Measurements from ENCODE around the gene AGPAT4. TPM values are rescaled to one million over a fixed set of nuclear protein-coding genes. Genes with fewer than 3 reads are reported as not detected.

The AGPAT4 gene
- total and polyA plus RNA-seq, 2 of the 4 experiments (the other 2 are of a cell fraction) = 3.6 to 3.8 TPM

GRCh38 chr6:161268531-161269210 lies 5.2 kb downstream of the AGPAT4 start:
- Histone ChIP-seq H3K27ac (ENCODE audit: insufficient read depth, low read length) (no peak overlapping the region), H3K9me1 (ENCODE audit: insufficient read depth, low read length) (peaks cover 4% of the 10 kb centered on the region), H3K14ac (replicated peaks; ENCODE audit: low read depth, low read length) (no peak overlapping the region), H3K4me2 (ENCODE audit: low read depth, low read length) (no peak overlapping the region), H3K4ac (ENCODE audit: low read depth, low read length) (no peak overlapping the region), H3K79me1 (ENCODE audit: low read depth in 1 of 2, low read length in 2 of 2) (peaks cover 3 to 30% of the 10 kb centered on the region in 2 experiments; a peak in 2 of 4 replicates), H4K91ac (ENCODE audit: insufficient read depth, low read depth, low read length) (no peak overlapping the region), H3K9ac (ENCODE audit: low read depth, low read length) (no peak overlapping the region), H4K20me1 (ENCODE audit: insufficient read depth, low read length) (no peaks in the 10 kb centered on the region), H3K27me3 (ENCODE audit: control insufficient read depth, insufficient read depth, low read length) (no peaks in the 10 kb centered on the region), H2AK9ac (replicated peaks; ENCODE audit: low read depth, low read length, poor library complexity) (no peak overlapping the region), H2AK5ac (ENCODE audit: low read depth, low read length) (no peak overlapping the region), H3K36me3 (ENCODE audit: control insufficient read depth, insufficient read depth, low read length) (peaks cover 4% of the 10 kb centered on the region; the same call in 1 of the 2 replicates), H2BK20ac (ENCODE audit: low read depth, low read length) (no peak overlapping the region), H3K56ac (ENCODE audit: extremely low read depth, insufficient read depth, low read length) (no peak overlapping the region), H3K4me1 (ENCODE audit: control insufficient read depth, insufficient read depth, low read length) (peaks cover 1% of the 10 kb centered on the region), H2BK5ac (ENCODE audit: low read depth, low read length, poor library complexity, severe bottlenecking) (no peak overlapping the region), H3K9me3 (ENCODE audit: control insufficient read depth, insufficient read depth, low read length) (no peaks in the 10 kb centered on the region), H2AFZ (replicated peaks; ENCODE audit: low read length, poor library complexity) (no peak overlapping the region), H3K4me3 (ENCODE audit: insufficient read depth, low read depth, low read length) (no peak overlapping the region), H4K8ac (ENCODE audit: low read depth in 2 of 2, low read length in 2 of 2) (no peak overlapping the region), H2BK120ac (ENCODE audit: low read depth, low read length) (no peak overlapping the region), H2BK15ac (ENCODE audit: low read depth, low read length) (no peak overlapping the region), H4K5ac (ENCODE audit: low read depth, low read length) (no peak overlapping the region), H3K23ac (ENCODE audit: low read depth, low read length) (no peak overlapping the region), H3K18ac (ENCODE audit: low read depth, low read length) (no peak overlapping the region)
- ATAC-seq (ENCODE audit: low read depth) (no peak), DNase-seq (no peak)
- ChIA-PET CTCF (no interaction called here), POLR2A (ENCODE audit: unreplicated experiment) (no interaction called here)
- WGBS, 2 experiments (ENCODE audit: extremely low coverage in 2 of 2, insufficient read length in 1 of 2) = no CpG with 5 or more reads among the region's 7 CpGs
- intact Hi-C loops (cut with micrococcal nuclease) = no loop called here
- dilution Hi-C loops (cut with HindIII; ENCODE audit: low sequenced_read_pairs, unreplicated experiment) = no loop called here
- TF ChIP-seq RAD21 (IDR thresholded peaks at IDR 0.05; ENCODE audit: low read length) = no peak
- in situ Hi-C loops (cut with MboI; ENCODE audit: low sequenced_read_pairs) = loop anchor here (25.0 kb wide), 1 partner anchor 281 kb away; the partner anchor contains the start of gene MAP3K4
- BruUV-seq (replicated peaks) = no TSS peak
